ACHN (cell line): Measurements from ENCODE around the gene MRPL46.

ENCODE experiments used
- DNase-seq: peaks from one replicate; pipeline ENCODE4 v3.0.0-alpha.2; 2015
- in situ Hi-C: cut with HindIII; loops from 2 replicates; pipeline ENCODE4 v1.10.0; 2017; ENCODE audit warnings: low sequenced_read_pairs, low pct_ligation_motif_present, low pct_unique_long_range_greater_than_20kb

MRPL46 gene

DNA sequence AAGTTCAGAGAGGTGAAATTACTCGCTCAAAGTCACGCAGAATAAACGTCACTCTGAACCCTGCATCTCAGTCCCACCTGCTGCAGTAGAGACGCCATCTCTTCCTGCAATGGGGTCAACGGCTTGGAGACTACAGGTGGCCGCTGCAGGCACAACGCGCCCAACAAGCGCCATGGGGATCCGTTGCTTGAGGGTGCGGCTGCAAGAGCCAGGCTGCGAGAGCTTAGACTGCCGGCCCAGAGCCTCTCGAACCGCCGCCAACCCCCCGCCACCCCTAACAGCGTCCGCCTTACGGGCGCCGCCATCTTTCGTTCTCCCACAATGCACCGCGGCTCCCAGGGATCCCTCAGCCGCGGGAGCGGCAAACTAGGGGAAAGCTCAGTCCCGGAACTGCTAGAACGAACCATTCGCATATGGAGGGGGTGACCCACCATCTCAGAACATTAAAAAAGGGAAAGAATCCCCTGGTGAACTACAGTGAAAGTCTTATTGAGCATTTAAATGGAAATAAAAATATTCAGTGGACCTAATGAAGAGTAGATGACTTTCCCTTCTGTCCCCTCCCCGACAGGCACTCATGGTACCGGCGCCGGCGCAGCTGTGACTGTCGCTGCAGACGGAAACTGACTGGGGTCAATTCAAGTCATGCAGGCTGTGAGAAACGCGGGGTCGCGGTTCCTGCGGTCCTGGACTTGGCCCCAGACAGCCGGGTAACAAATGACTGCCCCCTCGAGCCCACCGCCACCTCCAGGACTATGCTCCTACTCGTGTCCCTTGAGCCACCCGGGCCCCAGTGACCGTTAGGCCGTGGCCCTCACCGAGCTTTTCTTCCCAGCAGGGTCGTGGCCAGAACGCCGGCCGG, at the start of gene MRPL46, which contains the start of gene MRPS11:
Gene MRPL46, minus strand, starts transcription at position 316 of the 862 bp plus-strand sequence. Its CDS starts 11 bp downstream, at position 305.
Gene MRPS11, plus strand, starts transcription at position 636 of the 862 bp plus-strand sequence. Its CDS starts 10 bp downstream, at position 646.
- DNase-seq: peak; percentile 86
- in situ Hi-C loops: no loop called here

DNA sequence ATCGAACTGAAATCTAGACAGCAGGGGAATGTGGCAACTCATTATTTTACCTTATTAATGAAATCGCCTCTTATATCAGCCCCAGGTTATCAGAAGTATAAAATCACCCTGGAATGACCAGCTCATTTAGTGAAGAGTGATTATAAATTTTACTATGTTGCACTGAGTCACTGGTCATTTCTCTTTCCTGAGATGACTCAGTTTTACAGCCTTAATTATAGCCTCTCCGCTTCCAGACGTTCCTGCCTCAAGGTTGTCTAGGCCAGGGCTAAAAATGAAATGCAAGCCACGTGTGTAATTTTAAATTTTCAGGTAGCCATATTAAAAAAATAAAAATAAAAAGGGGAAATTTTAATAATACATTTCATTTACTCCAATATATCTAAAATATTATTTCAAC, 46.0 kb upstream of the MRPL46 start:
- in situ Hi-C loops: no loop called here
- DNase-seq: no peak

DNA sequence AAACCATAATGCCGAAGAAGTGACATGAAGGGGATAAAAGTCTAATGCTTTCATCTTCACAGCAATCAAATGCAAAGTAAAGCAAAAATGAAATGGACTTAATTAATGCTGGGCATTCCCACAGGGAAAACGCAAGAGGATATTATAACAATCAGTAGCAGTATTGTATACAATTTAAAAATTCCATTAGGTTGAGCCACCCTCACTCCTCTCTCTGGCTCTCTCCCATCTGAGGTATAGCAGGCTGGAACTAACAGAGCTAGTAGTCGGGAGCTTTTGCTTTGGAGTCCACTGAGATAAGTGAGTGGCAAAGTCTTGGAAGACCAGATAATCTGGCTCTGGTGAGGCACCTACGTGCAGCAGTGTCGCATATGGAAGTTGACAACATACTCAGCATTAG, 45.4 kb upstream of the MRPL46 start:
- no peak for DNase-seq
- in situ Hi-C loops: no loop called here

DNA sequence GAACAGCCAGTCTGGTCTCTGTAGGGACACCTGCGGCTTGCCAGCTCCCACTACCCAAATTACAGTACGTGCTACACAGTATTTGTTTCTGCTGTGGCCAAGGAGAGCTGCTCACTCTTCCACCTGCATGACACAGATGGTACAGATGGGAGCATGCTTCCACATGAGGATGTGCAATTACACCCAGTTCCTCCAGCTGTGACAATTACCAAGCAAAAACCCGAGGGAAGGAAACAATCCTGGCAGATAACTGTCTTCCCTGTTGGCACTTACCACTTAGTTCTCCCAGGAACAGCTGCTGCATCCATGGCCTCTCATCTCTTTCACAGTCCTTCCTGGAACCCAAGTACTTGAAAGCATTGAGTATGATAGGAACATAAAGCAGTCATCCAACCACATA, 44.9 kb upstream of the MRPL46 start:
- in situ Hi-C loops: no loop called here
- no peak for DNase-seq

DNA sequence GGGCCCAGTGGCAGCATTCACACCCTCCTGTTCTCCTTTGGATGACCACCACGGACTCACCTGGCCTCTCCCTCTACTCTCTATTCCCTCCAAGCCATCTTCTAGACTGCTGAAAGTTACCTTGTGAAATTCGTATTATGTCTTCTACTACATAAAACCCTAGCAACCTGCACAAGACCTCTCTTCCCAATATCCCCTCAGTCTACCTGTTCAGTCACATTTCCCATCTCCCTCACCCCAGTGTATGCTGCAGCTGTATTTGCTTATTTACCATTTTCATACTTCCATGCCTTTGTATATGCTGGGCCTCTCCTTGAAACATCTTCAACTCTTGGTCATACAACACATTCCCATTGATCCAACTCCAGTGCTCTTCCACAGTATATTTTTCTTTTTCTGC, 44.0 kb upstream of the MRPL46 start:
- DNase-seq: no peak
- in situ Hi-C loops: no loop called here

DNA sequence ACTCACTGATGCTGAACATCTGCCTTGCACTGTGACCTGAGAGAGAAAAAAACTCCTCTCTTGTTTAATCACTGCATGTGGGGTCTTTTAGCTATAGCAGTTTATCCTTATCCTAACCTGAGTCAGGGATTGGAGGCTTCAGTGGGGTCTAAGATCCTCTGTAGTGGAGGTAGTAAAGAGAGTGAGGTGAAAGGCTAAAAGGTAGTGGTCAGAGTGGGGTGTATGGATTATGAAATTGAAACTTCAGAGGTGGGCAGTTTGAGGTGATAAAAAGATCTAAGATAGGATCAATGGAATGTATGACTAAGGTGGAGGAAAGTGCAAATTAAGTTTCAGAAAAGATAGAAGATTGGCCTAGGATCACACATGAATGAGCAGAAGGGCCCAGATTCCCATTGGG, 42.8 kb upstream of the MRPL46 start:
- no peak for DNase-seq
- in situ Hi-C loops: no loop called here

DNA sequence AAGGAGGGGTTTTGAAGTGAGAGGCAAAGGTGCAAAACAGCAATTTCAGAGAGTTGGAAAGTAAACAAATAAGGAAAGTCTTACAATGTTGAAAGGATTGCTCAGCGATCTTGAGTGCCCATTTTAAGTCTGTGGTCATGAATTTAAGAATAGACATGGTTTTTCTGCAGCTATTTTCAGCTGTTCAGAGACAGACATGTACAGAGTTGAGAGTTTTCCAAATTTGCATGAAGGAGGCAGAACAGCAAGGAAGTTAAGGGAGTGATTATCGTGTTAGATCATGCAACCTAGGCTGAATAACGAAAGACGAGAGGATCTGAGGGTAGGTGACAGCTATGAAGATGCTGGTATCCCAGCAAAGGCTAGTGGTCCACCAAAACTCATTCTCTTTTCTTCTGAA, 42.1 kb upstream of the MRPL46 start:
- DNase-seq: no peak
- in situ Hi-C loops: no loop called here

DNA sequence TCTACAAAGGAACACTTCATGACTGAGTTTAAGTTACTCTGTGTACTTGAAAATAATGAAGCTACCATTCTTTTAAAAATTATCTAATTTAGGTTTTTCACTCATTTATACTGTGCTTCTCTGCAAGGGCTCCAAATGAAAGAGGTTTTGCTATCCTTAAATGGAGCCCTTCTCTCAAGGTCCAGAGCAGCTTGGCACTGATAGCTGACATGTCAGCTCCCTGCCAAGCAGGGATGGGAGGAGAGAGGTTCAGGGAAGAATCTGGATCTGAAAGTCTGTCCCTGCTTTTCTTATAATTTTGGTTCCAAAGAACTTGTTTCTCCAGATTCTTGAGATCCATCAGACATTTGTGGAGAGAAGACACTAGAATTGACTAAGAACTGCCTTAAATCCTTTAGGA, 39.4 kb upstream of the MRPL46 start:
- in situ Hi-C loops: no loop called here
- no peak for DNase-seq

DNA sequence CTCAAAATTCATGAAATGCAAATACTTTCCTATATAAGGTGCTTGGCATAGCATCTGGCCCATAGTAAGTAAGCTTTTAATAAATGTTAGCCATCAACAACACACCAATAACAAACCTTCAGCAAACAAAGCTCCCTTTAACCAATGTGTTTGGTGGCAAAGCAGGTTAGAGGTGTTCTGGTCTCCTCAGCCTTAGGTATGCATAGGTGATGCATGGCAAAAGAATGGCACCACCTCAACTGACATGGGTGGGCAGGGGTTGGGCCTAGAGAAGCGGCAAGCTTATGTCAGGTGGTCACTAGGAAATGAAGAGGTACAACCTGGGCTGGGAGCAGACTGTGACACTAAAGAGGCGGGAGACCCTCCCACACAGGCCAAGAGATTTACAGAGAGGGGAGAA, 38.5 kb upstream of the MRPL46 start:
- in situ Hi-C loops: no loop called here
- no peak for DNase-seq

DNA sequence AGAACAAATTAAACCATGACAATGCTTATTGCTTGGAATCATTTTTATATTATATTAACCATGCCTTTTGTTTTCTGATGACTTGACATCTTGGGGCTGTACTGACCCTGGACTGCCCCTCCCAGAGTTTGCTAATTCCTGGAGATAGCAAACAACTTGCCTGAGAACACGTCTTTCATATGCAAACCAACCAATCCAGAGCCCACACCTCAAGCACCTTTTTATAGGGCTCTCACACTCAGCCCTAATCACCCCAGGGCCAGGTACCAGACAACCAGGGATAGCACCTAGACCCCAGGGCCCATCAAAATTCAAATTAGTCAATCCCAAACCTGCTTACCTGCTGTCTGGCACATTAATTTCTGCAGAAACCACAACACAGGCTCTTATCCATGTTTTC, 37.3 kb upstream of the MRPL46 start:
- in situ Hi-C loops: no loop called here
- DNase-seq: no peak

DNA sequence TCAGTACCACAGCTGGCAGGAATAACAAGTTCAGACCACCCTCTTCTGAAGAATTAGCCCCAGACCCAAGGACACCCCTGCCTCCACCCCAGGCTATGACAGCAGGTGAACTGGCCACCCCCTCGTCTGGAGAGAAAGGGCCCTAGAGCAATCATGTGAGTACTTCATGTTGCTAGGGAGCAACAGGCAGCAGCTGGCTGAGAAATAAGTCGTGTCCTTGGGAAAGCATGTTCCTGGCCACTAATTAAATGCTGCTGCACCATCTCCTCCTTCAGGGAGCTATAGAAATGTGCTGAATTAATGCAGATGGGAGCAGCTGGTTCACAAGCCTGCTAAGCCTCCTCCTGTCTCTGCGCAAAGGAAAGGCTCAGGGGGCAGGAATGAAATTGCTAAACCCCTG, 31.8 kb upstream of the MRPL46 start:
- in situ Hi-C loops: no loop called here
- DNase-seq: no peak

DNA sequence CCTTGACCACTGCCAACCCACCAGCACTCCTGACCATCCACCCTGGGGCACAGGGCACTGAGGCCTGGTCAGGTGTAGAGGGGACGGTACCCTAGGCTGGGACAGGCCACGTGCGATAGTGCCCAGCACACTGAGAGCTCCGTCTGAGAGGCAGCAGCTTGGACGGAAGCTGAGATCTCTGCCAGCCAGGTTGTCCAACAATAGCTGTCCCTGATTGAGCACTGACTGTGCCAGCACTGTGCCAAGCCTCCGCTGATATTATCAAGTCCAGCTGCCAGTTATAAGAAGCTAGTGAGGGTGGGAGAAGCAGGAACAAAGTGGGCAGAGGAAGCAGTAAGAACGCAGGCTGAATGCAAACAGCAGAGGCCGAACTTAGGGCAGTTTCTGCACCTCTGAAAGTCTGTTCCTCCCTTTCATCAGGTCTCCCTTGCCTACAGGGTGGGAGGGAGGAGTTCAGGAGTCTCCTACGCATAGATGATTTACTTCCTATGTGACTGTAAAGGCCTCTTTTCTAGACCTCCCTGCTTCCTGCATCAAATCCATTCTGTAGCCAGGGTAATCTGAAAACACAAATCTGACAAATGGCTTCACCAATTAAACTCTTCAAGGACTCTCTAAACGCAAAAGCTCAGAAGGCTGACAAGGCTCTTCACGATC, 30.0 kb upstream of the MRPL46 start:
- in situ Hi-C loops: no loop called here

DNA sequence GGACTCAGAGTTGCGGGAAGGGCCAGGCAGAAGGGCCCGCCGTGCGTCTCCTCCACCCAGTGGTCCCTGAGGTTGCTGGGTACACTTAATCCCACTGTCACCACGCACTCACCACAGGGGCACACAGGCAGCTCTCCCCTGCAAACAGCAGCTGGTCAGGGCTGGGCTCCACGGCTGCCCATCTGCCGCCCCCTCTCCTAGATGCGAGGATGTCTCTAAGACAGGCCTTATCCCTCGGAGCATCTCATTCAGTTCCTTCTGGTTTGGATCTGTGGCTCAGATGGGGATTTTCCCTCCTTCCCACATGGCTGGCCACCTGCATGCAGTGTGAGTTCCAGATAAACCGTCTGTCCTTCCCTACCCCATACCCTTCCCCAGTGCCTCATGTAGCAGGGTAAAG, 26.7 kb upstream of the MRPL46 start:
- DNase-seq: no peak
- in situ Hi-C loops: no loop called here

More for the DNA sequence above, 30.0 kb upstream of the MRPL46 start:
- DNase-seq: no peak

DNA sequence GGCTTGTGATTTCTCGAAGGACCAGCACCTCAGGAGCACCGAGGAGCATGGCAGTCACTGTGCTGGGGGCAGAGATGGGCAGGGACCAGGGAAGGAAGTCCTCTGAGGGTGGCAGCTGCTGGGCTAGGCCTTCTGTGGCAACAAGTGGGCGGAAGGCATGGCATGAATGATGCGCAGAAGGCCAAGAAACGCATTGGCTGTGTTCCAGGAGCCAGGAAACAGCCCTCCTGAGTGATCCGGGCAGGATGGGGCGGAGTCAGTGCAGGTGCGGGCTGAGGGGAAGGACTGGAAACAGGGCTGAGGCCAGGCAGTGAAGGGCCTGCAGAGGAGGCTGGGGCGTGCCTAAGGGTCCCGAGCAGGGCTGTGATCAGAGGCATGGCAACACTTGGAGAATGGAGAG, 24.0 kb upstream of the MRPL46 start:
- no peak for DNase-seq

DNA sequence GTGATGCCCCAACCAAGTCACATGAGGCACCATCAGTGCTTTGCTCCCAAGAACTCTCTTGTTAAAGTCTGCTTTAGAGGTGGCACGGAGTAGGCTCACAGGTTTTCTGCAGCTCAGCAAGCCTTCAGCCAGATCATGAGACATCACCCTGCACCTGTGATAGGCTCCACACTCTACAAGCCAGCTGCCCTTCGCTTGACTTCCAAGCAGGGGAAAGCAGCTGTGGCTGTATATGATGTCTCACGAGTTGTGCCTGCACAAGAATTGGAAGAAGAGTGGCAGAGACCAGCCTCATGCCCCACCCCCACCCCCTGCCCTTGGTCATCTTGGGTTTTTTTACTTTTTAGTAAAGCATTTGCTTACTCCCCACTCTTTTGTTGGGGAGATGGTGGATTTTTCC, 22.8 kb upstream of the MRPL46 start:
- no peak for DNase-seq
- in situ Hi-C loops: no loop called here

More for the DNA sequence above, 24.0 kb upstream of the MRPL46 start:
- in situ Hi-C loops: no loop called here

DNA sequence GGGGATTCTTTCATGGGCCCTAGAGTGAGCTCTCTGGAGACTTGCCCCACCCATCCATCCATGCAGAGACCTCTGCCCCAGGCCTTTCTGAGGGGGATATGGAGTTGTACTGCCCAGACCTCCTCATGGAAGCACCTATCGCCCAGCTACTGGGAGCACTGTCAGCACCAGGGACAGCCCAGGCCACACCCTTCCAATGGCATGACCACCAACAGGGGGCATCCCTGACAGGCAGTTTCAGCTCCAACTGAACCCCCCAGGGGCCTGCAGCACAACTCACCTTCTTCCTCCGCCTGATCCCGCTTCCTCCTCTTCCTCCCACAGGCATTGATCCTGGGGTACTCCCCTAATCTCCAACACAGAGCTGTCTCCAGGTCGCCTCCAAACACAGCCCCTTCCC, 22.1 kb upstream of the MRPL46 start:
- in situ Hi-C loops: no loop called here
- DNase-seq: no peak

DNA sequence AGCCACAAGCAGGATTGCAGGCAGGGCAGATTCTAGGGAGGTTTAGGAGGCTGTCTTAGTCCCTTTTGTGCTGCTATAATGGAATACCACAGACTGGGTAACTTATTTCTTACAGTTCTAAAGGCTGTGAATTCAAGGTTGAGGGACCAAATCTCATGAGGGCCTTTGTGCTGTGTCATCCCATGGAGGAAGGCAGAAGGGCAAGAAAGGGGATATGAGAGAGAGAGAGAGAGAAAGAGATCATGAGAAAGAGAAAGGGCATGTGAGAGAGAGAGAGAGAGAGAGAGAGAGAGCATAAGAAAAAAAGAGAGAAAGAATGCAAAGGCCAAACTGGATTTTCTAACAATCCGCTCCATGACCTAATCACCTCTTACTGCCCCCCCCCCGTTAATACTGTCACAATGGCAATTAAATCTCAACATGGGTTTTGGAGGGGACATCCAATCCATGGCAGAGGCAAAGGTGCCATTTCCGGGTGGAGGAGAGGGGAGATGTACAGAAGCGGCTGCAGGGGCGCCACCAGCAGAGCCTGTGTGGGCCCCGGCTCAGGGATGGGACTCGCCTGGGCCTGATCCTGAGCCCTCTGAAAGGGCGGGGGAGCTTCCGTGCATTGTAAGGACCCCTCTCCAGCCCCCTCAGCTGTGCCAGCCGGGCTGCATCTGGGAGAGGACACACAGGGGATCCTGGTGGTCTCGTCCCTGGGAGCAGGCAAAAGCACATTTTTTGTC, 20.8 kb upstream of the MRPL46 start:
- in situ Hi-C loops: no loop called here

DNA sequence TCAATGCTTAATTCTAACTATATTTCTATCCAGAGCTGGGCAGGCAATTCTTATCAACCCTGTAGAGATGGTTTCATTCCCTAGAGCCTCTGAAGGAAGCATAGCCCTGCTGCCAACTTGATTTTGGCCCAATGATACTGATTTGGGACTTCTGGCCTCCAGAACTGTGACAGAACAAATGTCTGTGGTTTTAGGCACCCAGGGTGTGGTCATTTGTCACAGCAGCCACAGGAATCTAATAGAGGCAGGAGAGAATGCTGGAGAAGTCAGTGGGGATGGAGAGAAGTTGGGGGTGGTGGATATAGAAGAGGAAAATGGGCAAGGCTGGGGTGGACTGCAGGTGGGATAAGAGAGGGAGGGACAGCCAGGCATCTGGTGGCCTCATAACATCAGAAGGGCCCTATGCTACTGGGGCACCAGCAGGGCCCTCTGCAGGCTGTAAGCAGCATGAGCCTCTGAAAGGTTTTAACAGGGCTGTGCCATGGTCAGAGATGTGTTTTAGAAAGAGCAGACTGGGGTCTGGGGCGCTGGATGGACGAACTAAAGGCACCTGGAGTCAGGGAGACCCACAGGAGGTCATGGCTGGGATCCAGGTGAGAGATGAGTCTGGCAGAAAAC, 20.1 kb upstream of the MRPL46 start:
- in situ Hi-C loops: no loop called here
- no peak for DNase-seq

More for the DNA sequence above, 20.8 kb upstream of the MRPL46 start:
- DNase-seq: no peak
